Cardiac septum (tissue), 1 donor: ENCODE measurements around the gene ASB7. TPM values are rescaled to one million over a fixed set of nuclear protein-coding genes. Genes with fewer than 3 reads are reported as not detected.

Experiments used
- DNase-seq: peaks from one replicate; pipeline ENCODE4 v3.0.0-alpha.2; 2020; ENCODE audit warnings: low spot score
- intact Hi-C: fragments of 100-400 bp; cut with DNase I; formaldehyde crosslinking; loops from one replicate; pipeline ENCODE4 v1.14.0; 2022
- total RNA-seq: library from RNA; stranded (reverse); fragmentation: NEBNext Ultra II Directional; extraction: Animal tissue kit (Norgen Biotek cat#: 25700); gene quantifications from one replicate; pipeline ENCODE4 v1.2.1, GENCODE V29; 2021
- donor health status: DM: no; HTN: no; CAD: no.

Gene ASB7
- total RNA-seq, 1 donor from 2014 or later = 6.8 TPM

DNA sequence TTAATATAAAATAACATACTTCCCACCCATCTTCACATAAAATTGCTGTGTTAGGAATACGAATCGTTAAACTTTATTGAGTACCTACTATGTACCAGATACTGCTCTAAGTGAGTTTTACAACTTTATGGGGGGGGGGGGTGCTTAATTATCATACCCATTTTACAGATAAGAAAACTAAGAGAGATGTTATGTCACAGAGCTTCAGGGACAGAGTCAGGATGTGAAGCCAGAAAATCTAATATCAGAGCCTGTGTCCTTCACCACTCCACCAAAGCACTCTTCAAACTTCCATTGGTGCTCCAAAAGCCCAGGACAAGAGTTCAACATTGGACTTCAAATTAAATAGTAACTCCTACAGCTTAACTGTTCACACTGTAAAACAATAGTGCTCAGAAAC is 9.0 kb upstream of the ASB7 start:
- DNase-seq = no peak
- intact Hi-C loops = no loop called here

DNA sequence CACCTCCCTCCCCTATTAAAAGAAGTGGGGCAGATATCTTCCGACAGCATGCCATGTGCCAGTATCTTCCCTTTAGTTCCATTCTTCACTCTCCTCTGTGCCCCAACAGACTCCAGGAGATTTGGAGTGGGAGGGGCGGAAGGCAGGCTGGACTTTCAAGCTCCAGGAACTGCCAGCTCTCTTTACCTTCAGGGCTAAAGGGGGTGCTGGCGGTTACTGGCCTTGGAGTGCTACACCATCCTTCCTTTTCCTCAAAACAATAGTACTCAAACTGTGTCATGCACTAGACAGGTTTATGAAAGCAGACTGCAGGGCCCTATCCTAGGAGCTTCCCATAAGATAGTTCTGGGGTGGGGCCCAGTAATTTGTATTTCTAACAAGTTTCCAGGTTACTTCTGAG is 6.4 kb upstream of the ASB7 start:
- intact Hi-C loops = no loop called here
- no peak for DNase-seq

DNA sequence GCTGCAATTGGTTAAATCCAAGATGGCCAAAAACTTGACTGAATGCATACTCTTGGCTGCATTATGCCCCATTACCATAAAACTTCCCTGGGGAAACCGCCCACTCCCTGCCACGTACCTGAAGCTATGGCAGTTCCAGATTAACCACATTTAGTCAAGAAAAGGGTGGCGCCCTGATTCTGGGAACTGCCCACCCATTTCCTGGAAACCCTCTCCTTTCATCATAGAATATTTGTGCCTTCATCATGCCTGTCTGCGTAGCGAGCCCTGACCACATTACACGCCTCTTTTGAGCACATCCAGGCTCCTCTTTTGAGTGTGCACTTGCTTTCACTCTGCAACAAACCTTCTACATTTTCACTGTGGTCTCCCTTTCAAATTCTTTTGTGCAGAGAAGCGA is 5.6 kb upstream of the ASB7 start:
- intact Hi-C loops = no loop called here
- DNase-seq = no peak

DNA sequence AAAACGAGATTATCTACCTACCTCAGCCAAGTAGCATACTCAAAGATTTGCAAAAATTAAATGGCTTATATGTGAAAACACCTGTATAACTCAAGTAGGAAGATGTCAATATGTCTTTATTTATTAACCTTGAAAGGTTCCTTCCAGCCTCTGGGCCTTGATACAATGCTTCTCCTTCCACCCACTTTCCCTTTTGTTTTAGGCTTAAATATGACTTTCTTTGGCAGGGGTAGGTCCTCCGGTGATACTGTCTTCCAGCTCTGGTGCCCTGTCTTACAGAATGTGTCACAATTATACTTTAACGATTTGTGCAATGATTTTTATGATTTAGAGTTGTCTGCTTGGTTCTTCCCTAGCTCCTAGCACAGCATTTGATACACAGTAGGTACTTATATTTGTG is 4.5 kb upstream of the ASB7 start:
- intact Hi-C loops = no loop called here

DNA sequence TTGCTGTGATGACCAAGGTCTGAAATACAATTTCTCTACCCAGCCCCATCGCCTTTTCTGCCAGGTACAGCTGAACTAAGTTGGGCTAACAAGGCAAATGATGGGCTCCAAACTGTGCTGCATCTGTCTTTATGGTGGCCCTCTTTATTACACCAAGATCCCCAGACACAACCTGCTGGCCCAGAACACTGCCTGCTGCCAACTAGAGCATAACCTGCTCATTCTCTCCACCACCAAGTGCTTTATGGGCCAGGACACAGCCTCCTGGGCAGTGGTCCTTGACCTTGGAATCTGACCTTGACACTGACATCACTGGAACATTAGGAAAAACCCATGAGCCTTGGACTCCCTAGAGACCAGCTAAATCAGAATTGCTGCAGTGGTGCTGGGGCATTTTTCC is 3.7 kb upstream of the ASB7 start:
- intact Hi-C loops = no loop called here
- DNase-seq = no peak

More for the DNA sequence above, 4.5 kb upstream of the ASB7 start:
- no peak for DNase-seq

DNA sequence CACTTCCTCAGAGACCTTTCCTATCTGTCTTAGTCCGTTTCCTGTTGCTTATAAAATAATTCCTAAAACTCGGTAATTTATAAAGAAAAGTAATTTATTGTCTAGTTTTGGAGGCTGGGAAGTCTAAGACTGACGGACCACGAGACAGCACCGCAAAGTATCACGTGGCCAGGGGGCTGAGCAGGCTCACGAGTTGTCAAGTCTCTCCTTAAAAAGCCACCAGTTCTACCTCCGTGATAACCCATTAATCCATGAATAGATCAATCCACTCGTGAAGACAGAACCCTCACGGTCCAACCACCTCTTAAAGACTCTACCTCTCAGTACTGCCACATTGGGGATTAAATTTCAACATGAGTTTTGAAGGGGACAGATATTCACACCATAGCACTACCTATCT is 1.2 kb upstream of the ASB7 start:
- DNase-seq = no peak
- intact Hi-C loops = loop anchor here (10.0 kb wide), 1 partner anchor 674 kb away; the partner anchor contains the start of gene SELENOS

DNA sequence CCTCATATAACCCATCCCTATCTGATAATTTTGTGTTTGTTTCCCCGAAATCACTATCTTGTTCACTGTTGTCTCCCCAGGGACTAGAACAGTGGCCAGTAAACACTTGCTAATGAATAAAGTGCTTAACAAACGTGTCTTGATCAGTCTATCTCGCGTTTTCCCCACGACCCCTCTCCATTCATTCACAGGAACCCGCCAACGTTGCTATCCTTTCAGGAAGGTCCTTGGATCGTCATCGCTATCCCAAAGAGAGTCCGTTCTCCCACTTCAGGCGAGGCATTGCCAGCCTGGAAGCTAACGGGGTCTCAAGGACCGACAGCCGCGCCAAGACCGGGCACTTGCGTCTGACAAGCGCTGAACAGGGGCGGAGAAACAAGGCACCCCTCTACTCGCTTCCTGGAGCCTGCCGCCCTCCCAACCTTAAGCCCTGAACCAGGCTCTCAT is 749 bp upstream of the ASB7 start:
- intact Hi-C loops = loop anchor here (10.0 kb wide), 1 partner anchor 673 kb away; the partner anchor contains the start of gene SELENOS

DNA sequence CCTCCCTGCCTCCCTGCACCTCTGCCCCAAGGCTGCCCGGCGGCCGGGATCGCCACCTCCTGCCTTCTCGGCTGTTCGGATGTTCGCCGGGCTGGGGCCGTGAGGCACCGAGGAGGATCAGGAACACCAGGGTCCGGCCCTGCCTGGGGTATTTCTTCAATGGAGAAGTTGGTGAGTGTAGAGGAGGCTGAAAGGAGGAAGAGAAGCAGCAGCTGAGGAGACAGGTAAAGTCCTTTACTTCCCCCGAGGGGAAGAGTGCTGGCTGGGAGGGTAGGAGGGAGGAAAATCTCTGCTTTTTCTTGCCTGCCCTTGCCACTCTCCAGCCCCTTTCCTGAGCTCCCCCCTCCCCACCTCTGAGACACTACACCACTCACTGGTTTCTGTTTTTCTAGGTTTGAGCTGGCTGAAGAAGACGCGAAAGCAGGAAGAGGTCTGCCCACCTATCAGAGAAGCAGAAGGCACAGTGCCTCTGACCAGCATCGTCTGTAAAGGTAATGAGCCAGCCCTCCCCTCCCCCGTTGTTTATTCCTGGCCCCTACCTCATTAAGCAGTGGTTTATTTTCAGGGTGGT is 519 bp downstream of the ASB7 start:
- intact Hi-C loops = loop anchor here (10.0 kb wide), 1 partner anchor 672 kb away; the partner anchor contains the start of gene SELENOS
- DNase-seq = peak; percentile 81

More for the DNA sequence above, 749 bp upstream of the ASB7 start:
- no peak for DNase-seq

DNA sequence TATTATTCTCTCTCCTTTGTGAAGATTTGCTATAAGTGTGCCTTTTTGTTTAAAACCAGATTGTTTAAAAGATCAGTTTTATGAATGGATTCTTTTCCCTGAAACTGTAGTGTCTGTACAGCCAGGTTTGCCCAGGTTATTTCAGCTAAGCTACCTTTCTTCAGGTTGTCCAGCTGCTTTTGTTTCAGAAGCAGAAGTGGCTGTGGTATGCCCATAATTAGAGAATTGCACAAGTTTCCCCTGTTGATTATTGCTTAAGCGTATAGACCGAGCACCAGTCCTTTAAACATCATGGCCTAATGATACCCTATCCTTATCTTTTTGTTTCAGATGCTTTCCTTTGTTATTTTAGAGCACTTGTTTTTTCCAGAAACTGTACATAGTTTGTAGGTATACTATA is 10.2 kb downstream of the ASB7 start:
- intact Hi-C loops = no loop called here
- no peak for DNase-seq

DNA sequence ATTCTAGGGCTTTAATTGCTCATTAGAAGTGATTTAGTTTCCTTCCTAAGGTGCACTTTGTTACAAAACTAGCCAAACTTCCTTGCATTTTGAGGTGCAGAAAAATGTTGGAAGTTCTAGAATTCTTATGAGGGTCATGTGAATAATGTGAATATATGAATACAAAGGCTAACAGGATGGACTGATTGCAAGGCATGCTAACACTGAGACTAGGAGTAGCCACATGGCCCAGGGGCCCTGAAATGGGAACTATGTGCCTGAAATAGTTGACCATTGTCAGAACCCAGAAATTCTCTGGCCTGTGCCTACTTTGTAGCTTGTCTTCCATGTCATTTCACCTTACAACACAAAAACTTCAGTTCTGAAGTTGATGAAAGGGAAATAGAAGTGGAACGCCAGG is 10.8 kb downstream of the ASB7 start:
- intact Hi-C loops = no loop called here
- DNase-seq = no peak

DNA sequence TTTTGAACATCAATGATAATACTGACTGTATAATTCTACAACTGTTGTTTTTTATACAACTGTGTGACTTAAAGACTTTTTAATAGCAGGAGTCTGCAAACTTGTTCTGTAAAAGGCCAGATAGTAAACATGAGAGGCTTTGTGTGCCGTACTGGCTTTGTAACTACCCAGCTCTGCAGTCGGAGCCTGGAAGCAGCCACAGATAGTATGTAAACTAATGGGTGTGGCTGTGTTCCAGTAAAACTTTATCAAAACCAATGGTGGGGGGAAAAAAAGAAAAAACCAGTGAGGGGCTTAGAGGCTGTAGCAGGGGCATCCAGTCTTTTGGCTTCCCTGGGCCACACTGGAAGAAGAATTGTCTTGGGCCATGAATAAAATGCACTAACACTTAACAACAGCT is 11.9 kb downstream of the ASB7 start:
- intact Hi-C loops = no loop called here
- no peak for DNase-seq

DNA sequence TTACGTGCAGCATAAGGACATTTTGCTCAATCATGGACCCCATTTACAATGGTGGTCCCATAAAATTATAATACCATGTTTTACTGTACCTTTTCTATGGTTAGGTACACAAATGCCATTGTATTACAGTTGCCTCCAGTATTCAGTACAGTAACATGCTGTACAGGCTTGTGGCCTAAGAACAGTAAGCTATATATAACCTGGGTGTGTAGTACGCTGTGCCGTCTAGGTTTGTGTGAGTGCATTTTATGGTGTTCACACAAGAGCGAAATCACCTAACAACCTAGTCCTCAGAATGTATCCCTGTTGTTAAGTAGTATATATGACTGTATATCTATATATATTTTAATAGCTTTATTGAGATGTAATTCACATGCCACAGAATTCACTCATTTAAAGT is 12.5 kb downstream of the ASB7 start:
- intact Hi-C loops = no loop called here
- DNase-seq = no peak

DNA sequence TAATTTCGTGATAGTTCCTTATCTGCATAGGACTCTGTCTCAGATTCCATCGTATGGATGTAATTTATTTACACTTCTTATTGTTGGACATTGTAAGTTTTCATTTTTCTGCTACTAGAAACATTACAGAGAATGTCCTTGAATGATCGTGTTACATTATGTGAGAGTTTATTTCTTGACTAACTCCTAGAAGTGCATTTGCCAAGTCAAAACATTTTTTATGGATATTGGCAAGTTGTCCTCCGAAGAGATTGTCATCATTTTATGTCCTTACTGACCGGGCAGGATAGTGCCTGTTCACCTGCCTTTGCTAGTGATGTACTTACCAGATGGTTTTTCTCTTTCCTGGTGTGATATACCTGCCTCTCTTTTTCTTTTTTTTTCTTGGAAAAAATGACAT is 13.4 kb downstream of the ASB7 start:
- intact Hi-C loops = no loop called here
- DNase-seq = no peak

DNA sequence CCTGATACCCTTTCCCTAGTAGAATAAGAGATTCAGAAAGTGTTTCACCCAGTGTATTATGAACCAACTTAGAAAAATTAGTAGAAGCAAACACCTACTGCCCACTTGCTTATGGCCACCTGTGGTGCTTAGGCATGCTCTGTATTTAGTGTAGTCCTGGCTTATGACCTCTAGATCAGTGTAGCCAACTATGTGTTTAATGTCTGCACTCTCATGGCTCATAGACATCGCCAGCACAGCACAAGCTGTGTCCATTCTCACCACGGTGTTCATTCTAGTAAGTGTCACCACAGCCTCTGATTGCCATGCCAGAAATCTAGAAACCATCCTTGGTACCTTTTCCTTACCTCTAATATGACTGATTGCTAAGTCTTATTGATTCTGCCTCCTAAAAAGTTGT is 14.3 kb downstream of the ASB7 start:
- DNase-seq = no peak

DNA sequence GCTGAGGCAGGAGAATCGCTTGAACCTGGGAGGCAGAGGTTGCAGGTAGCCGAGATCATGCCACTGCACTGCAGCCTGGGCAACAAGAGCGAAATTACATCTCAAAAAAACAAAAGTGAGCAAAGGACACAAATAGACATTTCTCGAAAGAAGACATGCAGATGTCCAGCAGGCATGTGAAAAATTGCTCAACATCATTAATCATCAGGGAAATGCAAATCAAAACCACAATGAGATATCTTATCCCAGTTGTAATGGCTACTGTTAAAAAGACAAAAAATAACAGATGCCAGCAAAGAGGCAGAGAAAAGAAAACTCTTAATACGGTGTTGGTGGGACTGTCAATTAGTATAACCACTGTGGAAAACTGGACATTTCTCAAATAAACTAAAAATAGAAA is 20.9 kb downstream of the ASB7 start:
- intact Hi-C loops = no loop called here
- no peak for DNase-seq

More for the DNA sequence above, 14.3 kb downstream of the ASB7 start:
- intact Hi-C loops = no loop called here

DNA sequence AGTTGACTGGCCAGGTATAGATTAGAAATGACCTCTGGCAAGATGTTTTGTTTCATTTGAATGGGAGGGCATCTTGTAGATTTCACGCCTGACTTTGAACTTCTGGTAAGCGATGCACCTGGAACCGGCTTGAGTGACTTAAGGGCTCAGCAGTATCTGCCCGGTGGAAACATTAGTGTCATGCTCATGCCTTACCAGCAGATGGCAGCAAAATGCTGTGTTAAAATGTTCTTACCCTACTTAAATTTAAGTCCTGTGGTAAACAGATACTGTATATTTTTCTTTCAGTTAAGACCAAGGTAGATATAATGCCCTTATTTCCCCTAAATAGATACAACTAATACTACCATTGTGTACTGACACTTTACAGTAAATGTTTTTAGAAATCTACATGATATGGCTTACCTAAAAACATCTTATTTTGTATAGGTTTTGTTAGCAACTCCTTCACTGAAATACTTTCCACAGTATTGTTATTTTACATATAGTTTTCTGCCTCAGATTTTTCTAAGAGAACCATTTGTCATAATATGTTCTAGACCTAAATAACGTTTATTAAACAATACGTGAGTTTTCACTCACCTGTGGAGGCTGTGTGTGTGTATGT is 25.5 kb downstream of the ASB7 start:
- intact Hi-C loops = loop anchor here (2.0 kb wide), 2 partner anchors 245 to 379 kb away; no protein-coding TSS in a partner anchor
- no peak for DNase-seq

DNA sequence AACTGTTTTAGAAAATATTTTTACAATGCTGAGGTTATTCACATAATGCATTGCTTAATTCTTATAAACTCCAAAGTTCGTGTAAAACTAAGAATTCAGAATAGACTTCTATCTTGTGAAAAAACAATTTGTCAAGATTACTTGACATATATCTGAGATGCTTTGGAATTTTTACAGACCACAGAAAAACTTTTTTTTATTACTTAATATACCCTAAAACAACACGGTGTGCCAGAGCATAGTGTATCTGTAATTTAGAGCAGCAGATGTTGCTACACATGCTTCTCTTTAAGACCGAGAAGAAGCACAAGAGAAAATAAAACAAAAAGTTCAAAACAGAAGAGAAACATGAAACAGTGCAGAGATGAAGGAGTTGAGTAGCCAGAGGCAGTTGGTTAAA is 26.4 kb downstream of the ASB7 start:
- DNase-seq = no peak
- intact Hi-C loops = loop anchor here (2.0 kb wide), 1 partner anchor 244 kb away; no protein-coding TSS in a partner anchor

DNA sequence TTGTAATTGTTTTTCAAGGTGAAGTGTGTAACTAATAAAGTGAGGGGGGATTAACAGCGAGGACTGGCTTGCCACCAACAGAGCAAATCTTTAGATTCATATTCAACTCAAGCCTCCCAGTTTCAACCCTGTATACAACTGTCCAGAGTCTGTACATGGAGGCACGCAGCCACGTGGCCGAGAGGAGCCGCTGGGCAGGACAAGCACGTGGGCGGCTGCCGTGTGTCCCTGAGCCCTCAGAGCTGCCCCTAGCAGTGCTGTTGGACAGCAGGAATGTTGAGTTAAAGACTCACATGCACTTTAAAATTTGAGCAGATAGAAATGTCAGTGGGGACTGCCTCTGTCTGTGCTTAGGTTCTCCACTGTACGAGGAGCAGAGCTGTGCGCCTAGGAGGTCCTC is 29.4 kb downstream of the ASB7 start:
- intact Hi-C loops = no loop called here
- no peak for DNase-seq

DNA sequence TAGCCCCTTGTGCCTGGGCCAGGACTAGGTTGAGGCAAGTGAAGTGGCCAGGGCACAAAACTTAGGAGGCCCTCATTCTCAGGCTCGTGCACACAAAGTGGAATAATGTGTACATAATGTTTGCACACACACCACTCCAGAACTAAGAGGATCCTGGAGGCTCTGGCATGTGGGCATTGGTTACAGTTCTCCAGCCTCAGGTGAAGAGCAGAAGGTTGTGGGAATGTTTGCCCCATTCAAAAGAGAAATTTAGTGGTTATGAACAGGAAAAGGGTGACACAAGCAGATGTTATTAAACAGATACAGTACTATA is 31.3 kb downstream of the ASB7 start:
- intact Hi-C loops = no loop called here
- no peak for DNase-seq

DNA sequence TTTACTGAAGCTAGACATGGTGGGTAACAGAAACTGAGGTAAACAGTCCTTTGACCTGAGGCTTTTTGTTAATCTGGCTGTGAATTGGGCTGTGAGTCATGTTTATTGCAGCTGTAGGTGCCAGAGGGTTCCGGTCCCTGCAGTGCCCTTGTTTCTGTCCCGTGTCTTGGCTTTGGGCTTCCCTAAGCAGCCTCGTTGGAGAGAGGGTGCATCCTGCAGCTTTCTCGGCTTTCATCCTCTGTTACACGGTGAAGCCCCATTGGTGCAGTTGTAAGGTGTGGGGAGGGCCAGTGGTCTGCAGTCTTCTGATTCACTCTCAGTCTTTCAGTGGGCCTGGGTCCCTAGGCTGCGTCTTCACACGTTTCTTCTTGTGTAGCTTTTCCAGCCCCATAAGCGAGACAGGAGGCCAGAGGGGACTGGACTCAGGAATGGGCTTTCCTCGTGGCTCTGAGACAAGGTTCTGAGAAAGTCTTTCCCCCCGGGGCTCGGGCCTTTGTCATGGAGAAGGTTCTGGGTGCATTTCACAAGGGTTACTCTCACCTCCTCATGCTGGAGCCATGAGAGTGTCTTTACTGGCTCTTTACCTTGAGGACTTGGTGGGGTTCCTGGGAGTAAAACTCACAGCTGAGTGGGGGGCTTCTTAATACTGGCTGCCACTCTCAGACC is 33.1 kb downstream of the ASB7 start:
- intact Hi-C loops = no loop called here
- no peak for DNase-seq

DNA sequence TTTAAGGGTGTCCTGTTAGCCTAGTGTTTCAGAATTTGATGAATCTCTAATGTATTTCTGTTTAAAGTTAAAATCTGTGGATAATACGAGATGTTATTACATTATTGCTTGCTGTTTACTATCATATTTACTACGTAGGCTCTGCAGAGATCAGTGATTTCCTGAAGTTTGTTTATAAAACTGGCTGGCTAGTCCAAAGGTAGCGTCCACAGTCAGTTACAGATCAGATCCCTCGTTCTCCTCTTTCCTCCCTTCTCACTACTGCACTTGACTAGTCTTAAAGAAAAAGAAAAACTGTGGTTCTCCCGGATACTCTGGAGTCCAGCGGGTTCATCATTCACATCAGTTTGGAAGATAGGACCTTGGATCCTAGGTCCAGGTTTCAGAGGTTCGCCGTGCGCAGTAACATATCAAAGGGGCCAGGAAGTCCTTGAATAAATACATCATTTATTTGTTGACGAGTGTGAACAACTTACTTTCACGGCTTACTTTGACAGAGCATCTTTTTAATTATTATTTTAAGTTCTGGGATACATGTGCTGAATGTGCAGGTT is 35.9 kb downstream of the ASB7 start:
- no peak for DNase-seq
- intact Hi-C loops = no loop called here
